Activated effector memory CD4-positive, alpha-beta T cell treated with anti-CD3 and anti-CD28 coated beads, Interleukin-2, amount 50 U/mL, for 16 hours (primary cell): ENCODE data around the gene ZNF211.

ENCODE experiments used
- DNase-seq: peaks from one replicate; pipeline ENCODE4 v3.0.0-alpha.2; 2020

Gene ZNF211

GRCh38 chr19:57664269-57665127 lies 31.5 kb downstream of the ZNF211 start:
- no peak for DNase-seq

- no peak for DNase-seq
These were observed 32.4 kb downstream of the ZNF211 start for GRCh38 chr19:57665261-57665806.

- DNase-seq, result no peak
These were observed 34.3 kb downstream of the ZNF211 start for GRCh38 chr19:57667228-57667627.

- DNase-seq, result no peak
These were observed 35.7 kb downstream of the ZNF211 start, which contains the start of gene ZSCAN4 for GRCh38 chr19:57668635-57669034. Gene ZSCAN4 (plus strand): TSS chr19:57668935. CDS start chr19:57676146, 7,211 bp downstream.

- no peak for DNase-seq
These were observed 38.3 kb downstream of the ZNF211 start for GRCh38 chr19:57671124-57671895.

- DNase-seq, result no peak
These were observed 39.5 kb downstream of the ZNF211 start for GRCh38 chr19:57672466-57672865.

- DNase-seq, result no peak
These were observed 42.9 kb downstream of the ZNF211 start for GRCh38 chr19:57675881-57676280.

GRCh38 chr19:57682226-57682766 lies 49.3 kb downstream of the ZNF211 start:
- no peak for DNase-seq

- no peak for DNase-seq
These were observed 53.8 kb downstream of the ZNF211 start for GRCh38 chr19:57686727-57687126.

GRCh38 chr19:57687363-57688010 lies 54.5 kb downstream of the ZNF211 start:
- DNase-seq, result no peak

GRCh38 chr19:57688011-57688763 lies 55.2 kb downstream of the ZNF211 start:
- no peak for DNase-seq

GRCh38 chr19:57689750-57690149 lies 56.8 kb downstream of the ZNF211 start:
- DNase-seq, result no peak
